Inflammatory macrophage treated with lipopolysaccharide for 4 hours (primary cell): ENCODE results near the gene CCDC27.
"Not testable (repeated sequence)": the region's sequence is repeated elsewhere in the genome, so short reads cannot be mapped to it uniquely, and the experiment has no call there.

ENCODE experiments used
- DNase-seq: peaks from one replicate; pipeline ENCODE4 v3.0.0-alpha.2; 2020

CCDC27 gene

GRCh38 chr1:3740042-3740441 is 12.2 kb upstream of the CCDC27 start:
- no peak for DNase-seq

GRCh38 chr1:3740752-3741151 is 11.5 kb upstream of the CCDC27 start:
- DNase-seq, result no peak

DNA sequence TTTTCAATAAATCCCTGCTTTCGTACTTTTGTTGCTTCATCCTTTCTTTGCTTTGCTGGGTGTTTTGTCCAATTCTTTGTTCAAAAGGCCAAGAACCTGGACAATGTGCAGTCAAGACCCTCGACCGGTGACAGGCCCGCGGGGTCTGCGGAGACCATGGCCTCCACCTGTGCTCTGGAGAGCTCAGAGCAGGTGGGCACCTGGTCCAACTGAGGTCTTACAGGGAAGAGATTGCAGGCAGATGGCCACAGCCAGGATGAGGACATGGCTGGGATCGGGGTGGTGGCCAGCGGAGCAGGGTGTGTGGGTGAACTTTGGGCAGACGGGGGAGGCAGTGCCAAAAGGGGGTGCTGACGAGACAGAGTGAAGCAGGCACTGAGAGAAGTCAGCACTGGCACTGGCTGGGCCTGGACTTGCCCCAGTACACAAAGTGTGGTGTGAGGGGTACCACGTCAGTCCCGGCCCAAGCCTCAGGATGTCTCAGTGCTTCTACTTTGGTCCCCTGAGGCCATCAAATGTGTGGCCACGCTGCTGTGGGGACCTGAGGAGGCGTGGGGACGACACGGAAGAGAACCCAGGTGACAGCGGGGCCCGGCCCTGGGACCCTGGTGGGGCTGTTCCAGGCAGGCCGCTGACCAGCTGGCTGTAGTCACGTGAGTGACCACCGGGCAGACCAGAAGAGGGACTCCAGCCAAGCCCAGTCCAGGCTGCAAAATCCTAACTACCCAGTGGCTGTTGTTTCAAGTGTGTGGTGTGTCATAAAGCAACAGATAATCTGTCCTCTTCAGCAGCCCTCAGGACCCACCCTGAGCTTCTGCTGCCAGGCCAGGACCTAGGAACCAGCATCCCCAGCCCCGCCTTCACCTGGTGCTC is 10.4 kb upstream of the CCDC27 start:
- DNase-seq, result no peak

DNA sequence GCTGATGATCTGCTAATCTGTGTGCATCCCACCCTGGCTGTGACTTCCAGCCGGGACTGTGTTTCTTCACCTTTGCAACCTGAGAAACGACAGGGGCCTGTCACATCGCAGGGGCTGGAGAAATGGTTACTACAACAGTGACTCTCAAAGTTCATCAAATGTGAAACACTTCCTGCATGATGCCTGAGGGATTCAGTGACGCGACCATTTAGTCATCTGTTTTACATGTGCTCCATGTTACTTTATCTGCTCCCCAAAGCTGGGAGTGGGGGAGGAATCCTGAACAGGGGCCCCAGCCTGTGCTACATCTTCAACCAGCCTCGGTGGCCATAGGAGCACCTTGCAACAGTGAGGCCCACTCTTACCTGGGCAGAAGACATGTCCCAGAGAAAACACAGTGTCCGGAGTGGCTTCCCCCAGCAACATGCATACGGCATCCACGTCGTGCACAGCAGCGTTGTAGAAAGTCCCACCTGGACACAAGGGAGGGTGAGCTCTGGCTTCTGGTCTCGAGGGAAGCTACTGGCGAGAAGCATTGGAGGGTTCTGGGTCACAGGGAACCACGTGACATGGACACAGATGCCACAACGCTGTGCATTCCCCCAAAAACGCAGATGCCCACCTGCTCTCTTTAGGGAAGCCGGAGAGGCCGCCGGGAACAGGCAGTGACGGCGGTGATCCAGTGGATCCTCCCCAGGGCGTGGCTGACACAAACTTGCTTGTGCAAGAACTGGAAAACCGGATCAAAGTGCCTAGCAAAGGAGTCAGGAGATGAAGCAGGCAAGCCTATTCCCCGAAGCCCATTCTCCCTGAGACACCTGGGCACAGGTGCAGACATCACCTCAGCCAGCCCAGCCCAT is 9.6 kb upstream of the CCDC27 start:
- no peak for DNase-seq

GRCh38 chr1:3743421-3743820 is 8.8 kb upstream of the CCDC27 start:
- no peak for DNase-seq

DNA sequence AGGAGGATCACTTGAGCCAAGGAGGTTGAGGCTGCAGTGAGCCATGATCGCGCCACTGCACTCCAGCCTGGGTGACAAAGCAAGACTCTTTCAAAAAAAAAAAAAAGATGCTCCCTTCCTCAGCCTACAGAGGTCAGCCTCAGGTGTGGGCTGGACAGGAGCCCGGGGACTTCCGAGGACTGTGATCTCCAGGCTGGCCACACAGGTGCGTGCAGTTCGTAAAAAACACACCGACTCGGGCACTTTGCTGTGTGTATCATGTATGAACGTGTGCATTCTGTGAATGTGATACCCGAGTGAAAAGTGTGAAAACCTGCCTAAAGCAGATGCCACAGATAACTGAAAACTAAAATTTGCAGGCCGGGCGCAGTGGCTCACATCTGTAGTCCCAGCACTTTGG is 8.4 kb upstream of the CCDC27 start:
- no peak for DNase-seq

DNA sequence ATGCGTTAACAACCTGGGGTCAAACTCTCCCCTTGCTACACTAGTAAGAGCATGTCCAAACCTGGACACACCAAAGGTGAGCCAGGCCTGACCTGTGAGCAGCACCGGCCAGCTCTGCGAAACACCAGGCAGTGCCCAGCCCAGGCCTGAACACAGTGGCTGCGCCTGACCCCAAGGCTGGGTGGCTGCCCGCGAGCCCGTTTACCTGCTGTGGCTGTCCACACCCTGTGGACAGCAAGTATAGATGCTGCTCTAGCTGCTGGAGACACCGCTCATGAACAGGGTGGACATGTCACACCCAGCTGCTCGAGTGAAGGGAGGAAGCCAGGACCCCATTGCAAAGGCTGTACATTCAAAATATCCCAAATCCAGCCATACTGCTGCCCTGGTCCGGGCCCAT is 7.6 kb upstream of the CCDC27 start:
- no peak for DNase-seq

GRCh38 chr1:3745071-3745470 is 7.2 kb upstream of the CCDC27 start:
- no peak for DNase-seq

- no peak for DNase-seq
Observed at GRCh38 chr1:3745590-3746381, 6.5 kb upstream of the CCDC27 start.

DNA sequence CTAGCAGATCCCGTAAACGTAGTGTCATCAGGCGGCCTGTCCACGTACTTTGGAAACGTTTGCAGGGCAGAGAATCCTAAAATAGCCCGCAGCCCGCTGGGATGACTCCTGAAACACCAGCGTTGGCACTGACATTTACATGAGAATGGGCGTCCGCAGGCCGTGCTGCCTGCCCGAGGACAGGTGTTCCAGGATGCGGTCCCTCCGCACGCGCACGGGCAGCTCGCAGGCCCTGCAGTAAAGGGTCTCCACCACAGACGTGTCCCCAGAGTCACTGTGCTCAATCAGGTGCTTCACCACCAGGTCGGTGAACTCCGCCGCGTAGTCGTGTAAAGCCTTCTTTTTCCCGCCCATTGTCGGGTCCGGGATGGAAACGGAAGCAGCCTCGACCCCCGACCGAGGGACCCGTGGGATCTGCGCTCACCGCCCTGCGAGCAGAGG is 5.8 kb upstream of the CCDC27 start:
- no peak for DNase-seq

- DNase-seq, result peak; percentile 54
Observed at GRCh38 chr1:3746830-3747521, 5.3 kb upstream of the CCDC27 start.

GRCh38 chr1:3747522-3747848 is 4.8 kb upstream of the CCDC27 start:
- no peak for DNase-seq

GRCh38 chr1:3747903-3748302 is 4.3 kb upstream of the CCDC27 start:
- DNase-seq, result no peak

GRCh38 chr1:3748316-3748900 is 3.8 kb upstream of the CCDC27 start:
- DNase-seq, result not testable (repeated sequence)

DNA sequence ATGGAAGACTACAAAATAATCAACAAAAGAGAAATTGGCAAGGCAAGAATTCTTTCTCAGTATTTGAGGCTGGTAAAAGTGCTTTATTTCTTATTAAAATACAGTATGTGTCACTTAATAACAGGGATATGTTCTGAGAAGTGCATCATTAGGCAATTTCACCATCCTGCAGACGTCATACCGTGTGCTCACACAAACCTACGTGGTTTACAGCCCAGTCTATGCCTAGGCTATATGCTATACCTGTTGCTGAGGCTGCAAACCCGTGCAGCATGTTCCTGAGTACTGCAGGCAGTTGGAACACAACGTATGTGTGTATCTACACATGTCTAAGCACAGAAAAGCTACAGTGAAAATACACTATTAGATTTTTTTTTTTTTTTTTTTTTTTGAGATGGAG is 2.7 kb upstream of the CCDC27 start:
- no peak for DNase-seq

- no peak for DNase-seq
Observed at GRCh38 chr1:3750741-3751140, 1.5 kb upstream of the CCDC27 start.

DNA sequence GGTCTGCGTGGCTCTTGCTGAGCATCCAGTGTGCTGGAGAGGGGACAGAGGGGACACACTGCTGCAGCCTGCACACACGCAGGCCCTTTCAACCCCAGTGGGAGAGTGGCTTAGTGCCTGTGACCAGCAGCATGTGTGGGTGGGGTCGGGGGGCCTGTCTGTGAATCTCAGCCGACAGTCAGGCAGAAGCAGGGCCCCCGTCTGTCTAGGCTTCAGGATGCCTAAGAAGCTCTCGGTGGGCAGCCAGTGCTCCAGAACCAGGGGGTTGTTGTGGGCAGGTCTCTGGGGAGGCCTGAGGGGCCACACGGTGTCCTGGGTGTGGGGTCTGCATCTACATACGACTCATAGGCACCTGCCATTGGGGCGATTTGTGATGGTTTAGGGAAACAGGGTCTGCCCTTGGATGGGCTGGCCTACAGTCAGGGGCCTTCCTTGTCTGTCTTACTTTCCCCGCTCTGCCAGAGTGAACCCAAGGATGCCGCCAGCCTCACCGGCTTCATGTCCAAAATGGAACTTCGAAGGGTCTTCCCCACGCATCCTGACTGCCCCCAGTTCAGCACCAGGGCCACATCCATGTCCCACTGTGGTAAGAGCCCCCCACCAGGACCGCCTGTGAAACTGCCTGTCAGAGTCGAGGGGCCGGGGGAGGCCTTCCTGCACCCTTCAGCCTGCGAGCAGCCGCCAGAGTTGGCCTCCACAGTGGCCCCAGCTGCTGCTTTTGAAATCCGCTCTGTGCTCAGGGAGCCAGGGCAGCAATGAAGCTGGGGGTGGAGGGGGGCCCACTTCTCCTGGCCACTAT is 1.6 kb downstream of the CCDC27 start:
- no peak for DNase-seq

GRCh38 chr1:3756394-3756793 is 4.1 kb downstream of the CCDC27 start:
- no peak for DNase-seq

GRCh38 chr1:3759164-3759563 is 6.9 kb downstream of the CCDC27 start:
- no peak for DNase-seq

DNA sequence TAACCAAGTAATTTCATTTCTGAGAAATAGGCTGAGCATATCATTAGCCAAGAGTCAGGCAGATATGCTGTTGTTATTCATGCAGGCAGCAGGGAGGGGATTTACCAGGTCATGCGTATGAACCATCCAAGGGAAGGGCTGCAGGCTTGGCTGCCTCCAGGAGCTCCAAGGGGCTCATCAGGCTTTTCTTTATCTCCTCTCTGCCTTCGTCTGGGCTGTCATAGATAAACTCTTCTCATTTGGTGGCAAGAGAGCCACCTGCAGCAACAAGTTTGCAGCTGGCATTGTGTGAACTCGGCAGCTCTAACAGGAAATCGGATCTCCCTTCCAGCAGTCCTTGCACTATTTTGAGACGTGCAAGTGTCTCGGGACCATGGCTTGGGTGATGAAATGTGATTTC is 7.5 kb downstream of the CCDC27 start:
- no peak for DNase-seq

GRCh38 chr1:3761296-3762010 is 9.2 kb downstream of the CCDC27 start:
- no peak for DNase-seq
